Stimulated activated CD4-positive, alpha-beta T cell treated with anti-CD3 and anti-CD28 coated beads, Interleukin-1b, Interleukin-23, amount 100 ng/mL, for 24 hours (primary cell): ENCODE results near the gene PLCL2.

Experiments
- DNase-seq, 4 experiments: peaks; one replicate each; pipeline ENCODE4 v3.0.0-alpha.2; 2020; ENCODE audit warnings: low read depth in 4 of 4, low spot score in 1 of 4

Gene PLCL2

GRCh38 chr3:17040322-17040989 is 155.7 kb downstream of the PLCL2 start:
- no peak for DNase-seq

- no peak for DNase-seq
Observed at GRCh38 chr3:17040990-17041377, 156.2 kb downstream of the PLCL2 start.

DNA sequence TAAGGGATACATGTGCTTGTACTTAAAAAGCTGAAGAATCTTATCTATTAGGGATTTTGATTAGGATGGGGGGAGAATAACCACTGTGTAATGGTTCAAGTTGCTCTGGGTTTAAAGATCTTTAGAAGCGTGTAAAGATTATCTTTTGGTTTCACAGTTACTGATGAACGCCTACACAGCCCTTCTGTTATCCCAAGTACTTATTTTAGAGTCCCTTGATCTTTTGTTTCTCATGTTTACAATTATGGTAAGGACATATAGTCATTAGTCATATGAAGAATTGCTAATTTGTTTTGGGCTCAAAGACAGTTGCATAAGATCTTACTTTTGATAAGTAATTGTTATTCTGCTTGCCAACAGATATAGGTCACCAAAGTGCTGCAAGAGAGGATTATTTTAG is 160.1 kb downstream of the PLCL2 start:
- DNase-seq: no peak

- DNase-seq: no peak
Observed at GRCh38 chr3:17045705-17046104, 160.9 kb downstream of the PLCL2 start.

- DNase-seq: no peak
Observed at GRCh38 chr3:17046623-17047022, 161.9 kb downstream of the PLCL2 start.

- DNase-seq: no peak
Observed at GRCh38 chr3:17047162-17047561, 162.4 kb downstream of the PLCL2 start.

DNA sequence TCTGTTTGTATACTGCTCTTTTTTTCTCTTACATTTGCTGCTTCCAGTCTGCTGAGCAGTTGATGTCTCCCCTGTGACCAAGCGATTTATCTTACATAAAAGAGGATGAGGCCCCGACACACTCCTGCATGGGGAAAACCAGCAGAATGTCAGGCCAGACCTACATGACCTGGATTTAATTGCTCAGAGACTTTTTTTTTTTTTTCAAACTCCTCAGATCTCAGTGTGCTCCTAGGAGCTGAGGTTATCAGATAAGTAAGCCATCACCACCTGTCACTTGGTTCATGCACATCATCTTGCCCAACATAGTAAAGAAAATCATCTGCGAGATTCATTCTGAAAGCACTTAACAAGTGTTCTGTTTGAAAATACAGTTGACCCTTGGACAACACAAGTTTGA is 163.1 kb downstream of the PLCL2 start:
- no peak for DNase-seq

GRCh38 chr3:17050071-17050470 is 165.3 kb downstream of the PLCL2 start:
- DNase-seq: no peak

GRCh38 chr3:17050506-17050905 is 165.8 kb downstream of the PLCL2 start:
- no peak for DNase-seq

DNA sequence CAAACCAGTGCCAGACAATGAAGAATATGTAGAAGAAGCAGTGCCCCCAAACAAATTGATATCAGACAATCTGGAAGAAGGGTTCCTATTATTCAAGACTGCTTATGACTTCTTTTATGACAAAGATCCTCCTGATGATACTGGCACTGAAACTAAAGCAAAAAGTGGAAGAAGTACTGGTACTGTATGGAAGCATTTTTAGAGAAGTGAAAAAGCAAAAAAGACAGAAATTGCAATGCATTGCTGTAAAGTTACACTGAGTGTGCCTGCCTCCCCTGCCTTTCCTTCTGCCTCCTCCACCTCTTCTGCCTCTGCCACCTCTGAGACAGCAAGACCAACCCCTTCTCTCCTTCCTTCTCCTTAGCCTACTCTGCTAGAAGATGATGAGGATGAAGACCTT is 167.6 kb downstream of the PLCL2 start:
- no peak for DNase-seq

DNA sequence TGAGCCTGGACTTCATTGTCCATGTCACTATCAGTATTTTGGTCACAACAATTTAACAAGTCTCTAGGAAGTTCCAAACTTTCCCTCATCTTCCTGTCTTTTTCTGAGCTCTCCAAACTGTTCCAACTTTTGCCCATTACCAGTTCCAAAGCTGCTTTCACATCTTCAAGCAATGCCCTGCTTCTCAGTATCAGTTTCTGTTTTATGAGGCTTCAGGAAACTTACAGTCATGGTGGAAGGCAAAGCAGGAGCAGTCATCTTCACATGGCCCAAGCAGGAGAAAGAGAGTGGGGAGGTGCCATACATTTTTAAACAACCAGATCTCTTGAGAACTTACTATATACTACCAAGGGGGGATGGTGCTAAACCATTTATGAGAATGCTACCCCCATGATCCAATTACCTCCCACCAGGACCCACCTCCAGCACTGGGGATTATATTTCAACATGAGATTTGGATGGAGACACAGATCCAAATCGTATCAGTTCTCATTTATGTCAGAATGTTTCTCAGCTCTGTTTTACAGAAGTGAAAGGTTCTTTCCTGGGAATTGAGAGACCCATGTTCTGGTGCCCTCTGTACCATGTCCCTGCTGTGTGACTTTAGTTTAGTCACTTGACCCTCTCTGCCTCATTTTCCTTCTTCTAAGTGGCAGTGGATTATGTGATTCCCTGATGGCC is 169.7 kb downstream of the PLCL2 start:
- no peak for DNase-seq

- no peak for DNase-seq
Observed at GRCh38 chr3:17054982-17055343, 170.2 kb downstream of the PLCL2 start.

DNA sequence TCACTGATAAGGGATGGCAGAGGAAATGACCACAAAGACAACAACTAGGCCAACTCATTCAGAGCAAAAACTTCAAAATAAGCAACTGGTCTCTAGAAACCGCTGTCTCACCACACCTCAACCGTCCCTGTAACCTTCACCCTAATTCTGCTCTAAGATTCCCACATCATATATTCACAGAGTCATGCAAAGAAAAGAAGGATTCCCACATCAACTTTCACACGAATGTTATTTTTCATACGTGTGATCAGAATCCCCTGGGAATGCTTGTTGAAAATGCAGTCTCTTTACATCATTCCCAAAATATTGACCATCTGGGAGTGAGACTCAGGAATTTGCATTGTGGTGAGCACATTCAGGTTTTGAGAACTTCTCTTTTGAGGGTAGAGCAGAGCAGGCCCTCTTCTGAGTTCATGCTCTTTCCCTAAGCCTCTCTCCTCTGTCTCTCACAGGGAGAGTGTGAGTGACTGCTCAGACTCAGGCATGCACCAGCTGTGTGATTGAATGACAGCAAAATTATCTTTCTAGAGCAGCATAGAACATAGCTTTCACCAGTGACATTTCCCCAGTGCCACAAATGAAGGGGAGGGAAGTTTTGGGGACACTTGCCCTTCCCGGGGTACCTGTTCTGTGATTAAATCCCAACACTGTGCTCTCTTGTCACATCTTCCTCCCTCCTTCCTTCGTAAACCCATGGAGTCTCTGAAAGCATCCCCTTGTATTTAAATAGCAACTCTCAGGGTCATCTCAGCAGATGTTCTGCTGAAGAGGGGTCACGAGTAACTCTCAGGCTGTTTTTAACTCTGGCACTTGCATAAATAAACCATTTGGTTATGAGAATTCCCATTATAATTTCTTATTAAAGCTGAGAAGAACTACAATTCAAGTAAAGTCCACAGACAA is 170.9 kb downstream of the PLCL2 start:
- no peak for DNase-seq

DNA sequence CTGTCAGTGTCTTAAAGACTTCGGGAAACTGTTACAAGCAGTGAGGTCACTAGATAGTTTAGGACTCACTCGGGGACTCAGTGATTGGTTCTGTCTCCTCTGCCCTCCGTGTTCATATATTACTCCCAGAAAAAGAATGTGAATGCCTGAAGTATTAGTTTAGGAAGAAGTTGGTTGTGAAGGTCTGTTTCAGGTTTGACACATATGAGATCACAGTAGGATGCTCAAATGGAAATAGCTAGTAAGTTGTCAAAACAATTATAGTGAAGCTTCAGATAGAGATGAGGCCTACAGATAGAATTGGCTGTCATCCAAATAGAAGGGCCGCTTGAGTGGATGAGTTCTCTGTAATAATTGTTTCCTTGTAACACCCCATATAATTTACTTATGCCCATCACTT is 172.6 kb downstream of the PLCL2 start:
- no peak for DNase-seq

GRCh38 chr3:17059989-17060550 is 175.3 kb downstream of the PLCL2 start:
- DNase-seq: no peak

DNA sequence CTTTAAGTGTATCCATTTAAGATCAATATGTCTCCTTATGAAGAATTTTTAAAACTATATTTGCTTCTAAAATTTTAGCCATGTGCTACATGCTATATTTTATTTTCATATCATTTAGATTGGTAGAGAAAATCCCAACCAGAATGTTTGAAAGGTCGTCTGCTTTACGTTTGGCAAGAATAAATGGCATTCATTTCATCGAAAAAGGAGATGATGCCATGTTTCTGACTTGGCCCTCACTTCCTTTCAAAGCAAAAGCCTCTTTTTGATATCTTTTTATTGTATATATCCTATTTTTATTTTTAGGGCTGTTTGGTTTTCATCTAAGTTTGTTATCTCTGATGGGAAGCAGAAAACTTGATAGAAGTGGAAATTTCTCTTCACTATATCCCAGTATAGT is 176.2 kb downstream of the PLCL2 start:
- DNase-seq: no peak

GRCh38 chr3:17062736-17063135 is 178.0 kb downstream of the PLCL2 start:
- no peak for DNase-seq

DNA sequence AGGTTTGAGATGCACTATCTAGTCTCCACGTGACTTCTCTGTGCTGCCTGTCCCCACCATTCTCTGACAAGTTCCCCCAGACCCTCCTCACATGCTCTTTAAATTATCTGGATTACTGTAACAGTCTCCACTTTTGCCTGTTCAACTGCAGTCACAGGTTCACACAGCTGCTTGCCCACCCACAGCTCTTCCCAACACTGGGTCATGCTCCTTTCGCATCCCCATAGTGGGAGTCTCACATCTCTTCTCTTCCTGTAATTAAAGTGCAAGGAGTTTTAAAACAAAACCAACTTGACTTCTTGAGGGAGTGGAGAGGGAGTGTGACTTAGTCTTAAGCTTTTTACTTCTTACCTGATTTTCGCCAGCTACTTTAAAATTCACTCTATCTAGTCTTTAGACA is 178.8 kb downstream of the PLCL2 start:
- DNase-seq: no peak

DNA sequence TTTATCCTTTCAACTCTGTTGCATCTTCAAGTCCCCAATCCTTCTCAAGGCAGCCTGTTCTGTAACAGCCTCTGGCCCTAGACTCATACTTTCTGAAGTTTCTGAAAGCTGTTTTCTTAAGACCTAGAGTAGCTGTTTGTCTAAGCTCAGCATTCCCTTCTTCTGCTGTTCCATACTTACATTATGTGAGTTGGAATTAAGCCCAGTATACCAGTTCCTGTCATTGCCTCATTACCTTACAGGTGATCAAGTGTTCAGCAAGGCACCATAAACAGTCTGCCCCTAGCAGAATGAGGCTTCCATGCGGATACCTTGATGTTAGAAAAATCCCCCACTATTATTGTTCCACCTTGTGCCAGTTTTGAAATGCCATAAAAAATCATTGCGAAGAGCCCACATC is 180.6 kb downstream of the PLCL2 start:
- no peak for DNase-seq

DNA sequence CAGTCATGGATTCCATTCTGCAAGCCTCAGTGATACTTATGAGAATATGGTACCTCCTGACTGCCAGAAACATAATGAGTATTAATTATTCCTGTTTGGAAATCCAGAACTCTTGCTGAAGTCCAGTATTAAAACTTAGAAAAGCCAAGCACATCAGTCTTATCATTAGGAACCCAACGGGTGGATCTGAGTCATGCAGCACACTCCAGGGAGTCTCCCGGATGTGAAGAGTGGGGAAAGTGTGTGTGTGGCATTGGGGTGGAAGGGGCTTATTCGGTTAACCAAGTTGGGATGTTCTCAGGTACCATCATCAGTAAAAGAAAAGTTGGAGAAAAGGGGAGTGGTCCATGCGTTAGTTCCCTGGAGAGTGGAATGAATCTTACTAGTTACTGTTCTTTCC is 181.1 kb downstream of the PLCL2 start:
- DNase-seq: no peak

GRCh38 chr3:17069754-17070153 is 185.0 kb downstream of the PLCL2 start:
- DNase-seq: no peak
